ENCODE data around the gene DNAJB5. TPM values are rescaled to one million over a fixed set of nuclear protein-coding genes. Genes with fewer than 3 reads are reported as not detected.

DNAJB5 gene
- total RNA-seq, 2 experiments from 2014 or later: 2.7 to 2.8 TPM

DNA sequence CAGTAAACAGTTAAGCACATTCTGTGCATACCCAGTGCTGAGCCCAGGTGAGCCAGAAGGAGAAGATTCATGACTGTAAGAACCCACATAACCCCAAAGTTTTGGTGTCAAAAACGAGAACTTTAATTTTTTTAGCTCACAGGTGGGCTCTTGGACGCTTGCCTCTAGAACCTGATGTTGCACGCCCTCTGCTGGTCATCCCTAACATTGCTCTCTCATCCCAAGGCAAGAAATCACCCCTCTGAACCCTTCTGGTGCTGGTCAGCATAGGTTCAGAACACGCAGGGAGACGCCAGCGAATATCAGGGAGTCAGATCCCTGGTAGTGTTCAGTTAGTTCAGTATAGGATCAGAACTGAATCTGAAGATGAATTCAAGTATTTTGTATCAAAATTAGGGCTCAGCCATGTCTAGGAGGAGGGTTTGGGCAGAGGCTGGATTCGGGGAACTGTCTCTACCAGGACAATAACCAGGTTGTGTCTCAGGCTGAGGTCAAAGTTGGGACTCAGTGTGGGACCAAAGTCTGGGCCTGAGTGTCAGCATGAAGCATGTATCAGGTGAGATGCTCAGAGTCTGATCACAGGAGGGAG, 4.1 kb upstream of the DNAJB5 start:
- Mint-ChIP-seq H3K27ac (peak overlapping the region; percentile 84), H3K4me3 (no peak overlapping the region)
- intact Hi-C loops (cut with DNase I, micrococcal nuclease): loop anchor here (1.0 to 10.0 kb wide), 9 partner anchors 86 to 749 kb away; partner anchors contain the start of genes CREB3 (in 1 of the 2), ENHO (in 1 of the 2), PIGO (in 1 of the 2) and TLN1 (in 1 of the 2)

DNA sequence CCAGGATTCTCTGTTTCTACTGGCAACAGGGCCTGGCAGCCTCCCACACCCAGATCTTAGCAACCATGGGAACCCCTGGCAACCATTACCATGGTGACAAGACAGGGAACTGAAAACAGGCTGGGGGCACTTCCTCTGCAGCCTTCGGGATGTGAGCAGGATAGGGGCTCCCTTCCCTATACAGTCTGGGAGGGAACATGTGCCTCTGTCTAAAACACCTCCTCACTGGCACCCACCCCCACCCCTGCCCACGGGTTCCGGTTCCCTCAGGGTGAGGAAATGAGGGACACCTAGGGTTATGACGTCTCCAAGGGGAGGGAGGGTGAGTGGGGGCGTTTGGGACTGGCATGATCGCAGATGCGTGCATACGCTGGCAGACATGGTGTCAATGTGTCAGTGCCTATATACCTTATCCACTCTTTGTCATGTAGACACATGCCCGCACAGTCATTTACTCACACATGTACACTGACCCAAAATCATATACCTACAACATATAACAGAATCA, 3.0 kb upstream of the DNAJB5 start:
- ATAC-seq (ENCODE audit: poor library complexity) (peak; percentile 35), DNase-seq (peak in 13 of 14 experiments; percentile 15 to 88 (median 50))
- peak overlapping the region in 1 of 2 donors; percentile 4 for H3K27ac ChIP-seq (ENCODE audit: low read depth in 1 of 2, low read length in 2 of 2)
- ChIA-PET CTCF (interaction anchor here (0.7 kb wide), 1 partner anchor 79 kb away, joined by 3 read pairs; no protein-coding TSS in a partner anchor), POLR2A (no interaction called here)
- Mint-ChIP-seq H3K27me3 (no peaks in the 10 kb centered on the region), H3K27ac (peak overlapping the region; percentile 84), H3K36me3 (ENCODE audit: low read depth) (no peaks in the 10 kb centered on the region), H3K4me1 (ENCODE audit: low read depth) (peaks cover 77% of the 10 kb centered on the region), H3K4me3 (peak overlapping the region; percentile 63), H3K9me3 (no peaks in the 10 kb centered on the region)
- H3K4me3 ChIP-seq (ENCODE audit: low read length): no peak overlapping the region
- intact Hi-C loops (cut with DNase I, micrococcal nuclease): loop anchor here (5.0 to 10.0 kb wide), 7 partner anchors 86 to 748 kb away; partner anchors contain the start of genes CREB3 (in 1 of the 2), ENHO (in 1 of the 2), PIGO (in 1 of the 2) and TLN1 (in 1 of the 2)
- no peaks in the 10 kb centered on the region for H3K27me3 ChIP-seq (ENCODE audit: control insufficient read depth in 1 of 2, insufficient read depth in 2 of 2, low read length in 2 of 2)
- peaks cover 74% of the 10 kb centered on the region for H3K4me1 ChIP-seq (ENCODE audit: insufficient read depth, low read length)
- H3K36me3 ChIP-seq (ENCODE audit: insufficient read depth, low read length): no peaks in the 10 kb centered on the region
- TF ChIP-seq, protein P1, sequence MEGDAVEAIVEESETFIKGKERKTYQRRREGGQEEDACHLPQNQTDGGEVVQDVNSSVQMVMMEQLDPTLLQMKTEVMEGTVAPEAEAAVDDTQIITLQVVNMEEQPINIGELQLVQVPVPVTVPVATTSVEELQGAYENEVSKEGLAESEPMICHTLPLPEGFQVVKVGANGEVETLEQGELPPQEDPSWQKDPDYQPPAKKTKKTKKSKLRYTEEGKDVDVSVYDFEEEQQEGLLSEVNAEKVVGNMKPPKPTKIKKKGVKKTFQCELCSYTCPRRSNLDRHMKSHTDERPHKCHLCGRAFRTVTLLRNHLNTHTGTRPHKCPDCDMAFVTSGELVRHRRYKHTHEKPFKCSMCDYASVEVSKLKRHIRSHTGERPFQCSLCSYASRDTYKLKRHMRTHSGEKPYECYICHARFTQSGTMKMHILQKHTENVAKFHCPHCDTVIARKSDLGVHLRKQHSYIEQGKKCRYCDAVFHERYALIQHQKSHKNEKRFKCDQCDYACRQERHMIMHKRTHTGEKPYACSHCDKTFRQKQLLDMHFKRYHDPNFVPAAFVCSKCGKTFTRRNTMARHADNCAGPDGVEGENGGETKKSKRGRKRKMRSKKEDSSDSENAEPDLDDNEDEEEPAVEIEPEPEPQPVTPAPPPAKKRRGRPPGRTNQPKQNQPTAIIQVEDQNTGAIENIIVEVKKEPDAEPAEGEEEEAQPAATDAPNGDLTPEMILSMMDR (IDR thresholded peaks at IDR 0.05): no peak
- no peaks in the 10 kb centered on the region for H3K9me3 ChIP-seq (ENCODE audit: control insufficient read depth in 1 of 2, insufficient read depth in 1 of 2, low read length in 2 of 2)

More for the DNA sequence above, 4.1 kb upstream of the DNAJB5 start:
- no peak overlapping the region for H3K27ac ChIP-seq (ENCODE audit: low read depth in 1 of 2, low read length in 2 of 2)
- CTCF ChIA-PET: interaction anchor here (0.8 to 2.3 kb wide), 8 partner anchors 8 to 118 kb away, joined by 3 to 16 read pairs (median 4); partner anchors contain the start of gene STOML2
- no peaks in the 10 kb centered on the region for H3K27me3 ChIP-seq (ENCODE audit: control insufficient read depth in 1 of 2, insufficient read depth in 2 of 2, low read length in 2 of 2)
- no peaks in the 10 kb centered on the region for H3K27me3 Mint-ChIP-seq
- DNase-seq (peak in 12 of 14 experiments; percentile 20 to 77 (median 44)), ATAC-seq (ENCODE audit: poor library complexity) (no peak)
- POLR2A ChIA-PET: interaction anchor here (1.3 kb wide), 1 partner anchor 86 kb away, joined by 4 read pairs; no protein-coding TSS in a partner anchor
- no peak overlapping the region for H3K4me3 ChIP-seq (ENCODE audit: low read length)
- H3K9me3 Mint-ChIP-seq: no peaks in the 10 kb centered on the region
- no peaks in the 10 kb centered on the region for H3K36me3 Mint-ChIP-seq (ENCODE audit: low read depth)
- H3K4me1 Mint-ChIP-seq (ENCODE audit: low read depth): peaks cover 75% of the 10 kb centered on the region
- TF ChIP-seq, protein P1 (IDR thresholded peaks at IDR 0.05): peak; percentile 74
- peaks cover 71% of the 10 kb centered on the region for H3K4me1 ChIP-seq (ENCODE audit: insufficient read depth, low read length)
- no peaks in the 10 kb centered on the region for H3K9me3 ChIP-seq (ENCODE audit: control insufficient read depth in 1 of 2, insufficient read depth in 1 of 2, low read length in 2 of 2)
- H3K36me3 ChIP-seq (ENCODE audit: insufficient read depth, low read length): no peaks in the 10 kb centered on the region

DNA sequence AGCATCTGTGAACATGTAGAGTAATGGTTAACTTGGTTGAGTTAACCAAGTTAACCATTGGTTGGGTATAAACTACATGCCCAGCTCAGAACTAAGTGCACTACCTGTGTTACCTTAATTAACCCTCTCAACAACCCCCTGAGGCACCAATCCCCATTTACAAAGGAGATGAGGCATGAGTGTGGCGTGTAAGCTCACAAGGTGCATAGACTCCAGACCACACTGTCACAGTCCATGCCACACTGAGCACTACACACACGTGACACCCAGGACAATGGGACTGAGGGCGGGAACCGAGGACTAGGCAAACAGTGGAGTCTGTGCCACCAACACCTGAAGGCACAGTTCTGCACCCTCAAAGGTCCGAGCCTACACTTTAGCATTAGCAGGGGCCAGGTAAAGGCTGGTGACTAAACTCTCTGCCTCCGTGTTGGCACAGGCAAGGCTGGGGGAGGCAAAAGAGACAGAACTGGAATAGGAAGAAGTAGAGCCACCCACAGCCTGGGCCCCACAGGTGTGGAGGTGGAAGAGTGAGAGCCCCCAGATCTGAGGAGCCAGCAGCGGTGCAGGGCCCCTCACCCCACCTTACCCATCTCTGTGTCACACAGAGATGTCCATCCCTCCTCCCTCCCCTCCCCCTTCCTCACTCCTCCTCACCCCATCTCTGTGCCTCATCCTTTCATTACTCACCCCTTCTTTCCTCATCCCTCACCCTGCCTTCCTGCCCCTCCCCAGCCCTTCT, 2.2 kb upstream of the DNAJB5 start:
- TF ChIP-seq, protein P1 (IDR thresholded peaks at IDR 0.05): no peak
- CTCF ChIA-PET: no interaction called here
- peak overlapping the region; percentile 63 for H3K4me3 Mint-ChIP-seq
- Histone ChIP-seq H3K27me3 (ENCODE audit: control insufficient read depth in 1 of 2, insufficient read depth in 2 of 2, low read length in 2 of 2) (no peaks in the 10 kb centered on the region), H3K27ac (ENCODE audit: low read depth in 1 of 2, low read length in 2 of 2) (peak overlapping the region; percentile 4 to 58), H3K36me3 (ENCODE audit: insufficient read depth, low read length) (no peaks in the 10 kb centered on the region), H3K9me3 (ENCODE audit: control insufficient read depth in 1 of 2, insufficient read depth in 1 of 2, low read length in 2 of 2) (no peaks in the 10 kb centered on the region), H3K4me1 (ENCODE audit: insufficient read depth, low read length) (peaks cover 69% of the 10 kb centered on the region), H3K4me3 (ENCODE audit: low read length) (no peak overlapping the region)
- H3K9me3 Mint-ChIP-seq: no peaks in the 10 kb centered on the region
- POLR2A ChIA-PET: no interaction called here
- intact Hi-C loops (cut with DNase I, micrococcal nuclease): loop anchor here (5.0 to 10.0 kb wide), 7 partner anchors 85 to 747 kb away; partner anchors contain the start of genes CREB3 (in 1 of the 2), ENHO (in 1 of the 2), PIGO (in 1 of the 2) and TLN1 (in 1 of the 2)
- peak overlapping the region; percentile 84 for H3K27ac Mint-ChIP-seq
- no peaks in the 10 kb centered on the region for H3K27me3 Mint-ChIP-seq
- peaks cover 71% of the 10 kb centered on the region for H3K4me1 Mint-ChIP-seq (ENCODE audit: low read depth)
- DNase-seq: peak in 2 of 14 experiments; percentile 30 to 43
- no peak for ATAC-seq (ENCODE audit: poor library complexity)
- no peaks in the 10 kb centered on the region for H3K36me3 Mint-ChIP-seq (ENCODE audit: low read depth)

Data from CD4-positive, alpha-beta T cell (primary cell).